Coronary artery (tissue), 2 donors: ENCODE measurements around the gene POP4.
"Not testable (repeated sequence)": the region's sequence is repeated elsewhere in the genome, so short reads cannot be mapped to it uniquely, and the experiment has no call there.

Source experiments
- DNase-seq: peaks from one replicate; pipeline ENCODE4 v3.0.0-alpha.2; 2017; ENCODE audit warnings: low spot score
- H3K27ac ChIP-seq, 2 donors: fragments of 200-600 bp; sonication (generic); one replicate each; pipeline ENCODE4 v1.5.1; 2016 to 2019
- H3K4me3 ChIP-seq: fragments of 200-600 bp; sonication (generic); 2 replicates; pipeline ENCODE4 v1.5.1; 2016; ENCODE audit warnings: mild to moderate bottlenecking, moderate library complexity
- CTCF ChIP-seq: fragments of 200-600 bp; sonication (generic); IDR thresholded peaks from one replicate; pipeline ENCODE4 v1.5.1; 2019; ENCODE audit warnings: antibody characterized with exemption

Gene POP4

GRCh38 chr19:29605653-29606419, at the start of gene POP4:
TSS of gene POP4 (plus strand) at chr19:29606283. CDS start at chr19:29606319, 36 bp downstream.
- TF ChIP-seq CTCF, result no peak
- peak within 1 kb of the TSS; percentile 93 to 94 for H3K27ac ChIP-seq
- DNase-seq, result peak; percentile 97
- H3K4me3 ChIP-seq, result peak within 1 kb of the TSS; percentile 74

GRCh38 chr19:29559110-29559509, 47.0 kb upstream of the POP4 start:
- H3K27ac ChIP-seq, H3K4me3 ChIP-seq, DNase-seq: not testable (repeated sequence)

- TF ChIP-seq CTCF, result no peak
- Histone ChIP-seq H3K4me3 (no peak overlapping the region), H3K27ac (no peak overlapping the region)
- peak; percentile 46 for DNase-seq
Observed at GRCh38 chr19:29559743-29560142, 46.3 kb upstream of the POP4 start.

- Histone ChIP-seq H3K4me3 (no peak overlapping the region), H3K27ac (no peak overlapping the region)
- DNase-seq, result peak; percentile 38
- no peak for TF ChIP-seq CTCF
Observed at GRCh38 chr19:29560313-29561075, 45.6 kb upstream of the POP4 start.

GRCh38 chr19:29561601-29562000, 44.5 kb upstream of the POP4 start:
- Histone ChIP-seq H3K27ac (no peak overlapping the region), H3K4me3 (no peak overlapping the region)
- no peak for TF ChIP-seq CTCF
- DNase-seq, result peak; percentile 36

GRCh38 chr19:29562299-29563297, 43.5 kb upstream of the POP4 start:
- no peak for TF ChIP-seq CTCF
- DNase-seq, result peak; percentile 50
- Histone ChIP-seq H3K4me3 (no peak overlapping the region), H3K27ac (no peak overlapping the region)
